D721Med (cell line): ENCODE measurements around the gene CARD14.

Experiments used
- DNase-seq: peaks from one replicate; pipeline ENCODE4 v3.0.0; 2011; ENCODE audit warnings: low spot score; ENCODE audit not compliant: insufficient read length
- FAIRE-seq: peaks from 2 replicates; lab custom pipeline; 2011; peaks lifted over from hg19 to GRCh38; lab: Jason Lieb, UNC
- CTCF ChIP-seq: IDR thresholded peaks from 2 replicates; pipeline ENCODE4 v1.5.1; 2012; ENCODE audit warnings: mild to moderate bottlenecking, control low read depth; ENCODE audit not compliant: insufficient read depth; ENCODE audit errors: missing control alignments

CARD14 gene

GRCh38 chr17:80141463-80142165, 28.2 kb upstream of the CARD14 start:
- no peak for FAIRE-seq
- TF ChIP-seq CTCF, result no peak
- DNase-seq, result no peak

- FAIRE-seq (no peak), DNase-seq (no peak)
- TF ChIP-seq CTCF, result no peak
These were observed 26.9 kb upstream of the CARD14 start for GRCh38 chr17:80142929-80143328.

GRCh38 chr17:80145076-80146075, 24.5 kb upstream of the CARD14 start:
- DNase-seq, result no peak

GRCh38 chr17:80146121-80147034, 23.5 kb upstream of the CARD14 start:
- DNase-seq, result no peak

More at GRCh38 chr17:80145076-80146075, 24.5 kb upstream of the CARD14 start:
- TF ChIP-seq CTCF, result no peak
- no peak for FAIRE-seq

GRCh38 chr17:80147035-80147822, 22.6 kb upstream of the CARD14 start, which contains the start of gene EIF4A3:
TSS of gene EIF4A3 (minus strand) at chr17:80147128. CDS start at chr17:80146961, 167 bp downstream.
- TF ChIP-seq CTCF, result peak; percentile 2
- FAIRE-seq (no peak), DNase-seq (peak; percentile 95)

More at GRCh38 chr17:80146121-80147034, 23.5 kb upstream of the CARD14 start:
- no peak for TF ChIP-seq CTCF
- no peak for FAIRE-seq

- no peak for FAIRE-seq
- no peak for DNase-seq
- TF ChIP-seq CTCF, result no peak
These were observed 18.5 kb upstream of the CARD14 start for GRCh38 chr17:80151333-80151732.
